Measurements from ENCODE around the gene TBC1D1. TPM values are rescaled to one million over a fixed set of nuclear protein-coding genes. Genes with fewer than 3 reads are reported as not detected.
A peak's percentile ranks its signal among the peaks of the same experiment; 100 is the strongest.

TBC1D1 gene
- total RNA-seq, 1 donor = 66.6 TPM

- peaks cover 20% of the 10 kb centered on the region for H3K27me3 ChIP-seq (ENCODE audit: insufficient read depth, low read length)
Measured at GRCh38 chr4:37891260-37892159, 626 bp downstream of the TBC1D1 start.

GRCh38 chr4:37892641-37893040 lies 1.8 kb downstream of the TBC1D1 start:
- H3K27ac ChIP-seq (ENCODE audit: low read depth, low read length) = no peak overlapping the region
- H3K9me3 ChIP-seq (ENCODE audit: low read depth, low read length) = no peaks in the 10 kb centered on the region
- H2AFZ ChIP-seq (ENCODE audit: low read length) = no peak overlapping the region
- H3K4me3 ChIP-seq (ENCODE audit: insufficient read depth, low read length) = no peak overlapping the region
- H3K4me1 ChIP-seq (ENCODE audit: insufficient read depth, low read length) = peaks cover 8% of the 10 kb centered on the region
- H3K4me2 ChIP-seq (ENCODE audit: insufficient read depth, low read length) = no peak overlapping the region
- H3K27me3 ChIP-seq (ENCODE audit: insufficient read depth, low read length) = peaks cover 23% of the 10 kb centered on the region
- no peaks in the 10 kb centered on the region for H4K20me1 ChIP-seq (ENCODE audit: insufficient read depth, low read length)
- DNase-seq (ENCODE audit: insufficient read length, low spot score, missing footprints) = no peak
- H3K79me2 ChIP-seq (ENCODE audit: insufficient read depth, low read length) = no peaks in the 10 kb centered on the region
- no peaks in the 10 kb centered on the region for H3K36me3 ChIP-seq (ENCODE audit: insufficient read depth, low read length)
- TF ChIP-seq CTCF (IDR thresholded peaks at IDR 0.05; ENCODE audit: extremely low read depth, low read depth, low read length) = no peak

More at GRCh38 chr4:37891260-37892159, 626 bp downstream of the TBC1D1 start:
- H3K79me2 ChIP-seq (ENCODE audit: insufficient read depth, low read length) = no peaks in the 10 kb centered on the region
- DNase-seq (ENCODE audit: insufficient read length, low spot score, missing footprints) = no peak
- peaks cover 8% of the 10 kb centered on the region for H3K4me1 ChIP-seq (ENCODE audit: insufficient read depth, low read length)
- peak overlapping the region; percentile 90 for H2AFZ ChIP-seq (ENCODE audit: low read length)
- no peaks in the 10 kb centered on the region for H3K36me3 ChIP-seq (ENCODE audit: insufficient read depth, low read length)
- H3K27ac ChIP-seq (ENCODE audit: low read depth, low read length) = no peak overlapping the region
- peak overlapping the region; percentile 90 for H3K4me2 ChIP-seq (ENCODE audit: insufficient read depth, low read length)
- H4K20me1 ChIP-seq (ENCODE audit: insufficient read depth, low read length) = no peaks in the 10 kb centered on the region
- no peaks in the 10 kb centered on the region for H3K9me3 ChIP-seq (ENCODE audit: low read depth, low read length)
- TF ChIP-seq CTCF (IDR thresholded peaks at IDR 0.05; ENCODE audit: extremely low read depth, low read depth, low read length) = no peak
- H3K4me3 ChIP-seq (ENCODE audit: insufficient read depth, low read length) = peak overlapping the region; percentile 81

GRCh38 chr4:37893164-37893563 lies 2.3 kb downstream of the TBC1D1 start:
- no peaks in the 10 kb centered on the region for H3K79me2 ChIP-seq (ENCODE audit: insufficient read depth, low read length)
- H3K9me3 ChIP-seq (ENCODE audit: low read depth, low read length) = no peaks in the 10 kb centered on the region
- no peaks in the 10 kb centered on the region for H4K20me1 ChIP-seq (ENCODE audit: insufficient read depth, low read length)
- no peak overlapping the region for H3K27ac ChIP-seq (ENCODE audit: low read depth, low read length)
- DNase-seq (ENCODE audit: insufficient read length, low spot score, missing footprints) = no peak
- H3K4me1 ChIP-seq (ENCODE audit: insufficient read depth, low read length) = peaks cover 8% of the 10 kb centered on the region
- H2AFZ ChIP-seq (ENCODE audit: low read length) = no peak overlapping the region
- H3K4me3 ChIP-seq (ENCODE audit: insufficient read depth, low read length) = no peak overlapping the region
- TF ChIP-seq CTCF (IDR thresholded peaks at IDR 0.05; ENCODE audit: extremely low read depth, low read depth, low read length) = no peak
- H3K27me3 ChIP-seq (ENCODE audit: insufficient read depth, low read length) = peaks cover 25% of the 10 kb centered on the region
- no peaks in the 10 kb centered on the region for H3K36me3 ChIP-seq (ENCODE audit: insufficient read depth, low read length)
- H3K4me2 ChIP-seq (ENCODE audit: insufficient read depth, low read length) = no peak overlapping the region

- DNase-seq (ENCODE audit: insufficient read length, low spot score, missing footprints) = no peak
- TF ChIP-seq CTCF (IDR thresholded peaks at IDR 0.05; ENCODE audit: extremely low read depth, low read depth, low read length) = no peak
- no peaks in the 10 kb centered on the region for H4K20me1 ChIP-seq (ENCODE audit: insufficient read depth, low read length)
Measured at GRCh38 chr4:37895271-37895670, 4.4 kb downstream of the TBC1D1 start.

More at GRCh38 chr4:37895271-37895670, 4.4 kb downstream of the TBC1D1 start:
- no peaks in the 10 kb centered on the region for H3K36me3 ChIP-seq (ENCODE audit: insufficient read depth, low read length)
- H3K27ac ChIP-seq (ENCODE audit: low read depth, low read length) = no peak overlapping the region
- peaks cover 21% of the 10 kb centered on the region for H3K27me3 ChIP-seq (ENCODE audit: insufficient read depth, low read length)
- no peak overlapping the region for H3K4me2 ChIP-seq (ENCODE audit: insufficient read depth, low read length)
- H3K4me3 ChIP-seq (ENCODE audit: insufficient read depth, low read length) = no peak overlapping the region
- no peak overlapping the region for H2AFZ ChIP-seq (ENCODE audit: low read length)
- peaks cover 2% of the 10 kb centered on the region for H3K4me1 ChIP-seq (ENCODE audit: insufficient read depth, low read length)
- no peaks in the 10 kb centered on the region for H3K9me3 ChIP-seq (ENCODE audit: low read depth, low read length)
- no peaks in the 10 kb centered on the region for H3K79me2 ChIP-seq (ENCODE audit: insufficient read depth, low read length)

Measured in osteoblast (primary cell).